Measurements from ENCODE around the gene SORCS2.

Gene SORCS2

DNA sequence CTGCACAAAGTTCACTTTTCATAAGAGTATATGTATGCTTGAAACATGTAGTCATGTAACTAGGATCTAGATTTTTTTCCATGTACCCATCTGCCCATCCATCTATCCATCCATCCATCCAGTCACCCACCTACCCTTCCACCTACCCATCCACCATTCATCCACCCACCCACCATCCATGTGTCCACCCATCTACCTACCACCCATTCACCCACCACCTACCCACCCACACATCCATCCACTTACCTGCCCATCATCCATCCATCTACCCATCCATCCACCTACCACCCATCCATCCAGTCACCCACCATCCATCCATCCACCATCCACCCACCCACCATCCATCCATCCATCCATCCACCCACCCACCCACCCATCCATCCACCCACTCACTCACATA lies 364.2 kb downstream of the SORCS2 start:
- TF ChIP-seq, protein P1, sequence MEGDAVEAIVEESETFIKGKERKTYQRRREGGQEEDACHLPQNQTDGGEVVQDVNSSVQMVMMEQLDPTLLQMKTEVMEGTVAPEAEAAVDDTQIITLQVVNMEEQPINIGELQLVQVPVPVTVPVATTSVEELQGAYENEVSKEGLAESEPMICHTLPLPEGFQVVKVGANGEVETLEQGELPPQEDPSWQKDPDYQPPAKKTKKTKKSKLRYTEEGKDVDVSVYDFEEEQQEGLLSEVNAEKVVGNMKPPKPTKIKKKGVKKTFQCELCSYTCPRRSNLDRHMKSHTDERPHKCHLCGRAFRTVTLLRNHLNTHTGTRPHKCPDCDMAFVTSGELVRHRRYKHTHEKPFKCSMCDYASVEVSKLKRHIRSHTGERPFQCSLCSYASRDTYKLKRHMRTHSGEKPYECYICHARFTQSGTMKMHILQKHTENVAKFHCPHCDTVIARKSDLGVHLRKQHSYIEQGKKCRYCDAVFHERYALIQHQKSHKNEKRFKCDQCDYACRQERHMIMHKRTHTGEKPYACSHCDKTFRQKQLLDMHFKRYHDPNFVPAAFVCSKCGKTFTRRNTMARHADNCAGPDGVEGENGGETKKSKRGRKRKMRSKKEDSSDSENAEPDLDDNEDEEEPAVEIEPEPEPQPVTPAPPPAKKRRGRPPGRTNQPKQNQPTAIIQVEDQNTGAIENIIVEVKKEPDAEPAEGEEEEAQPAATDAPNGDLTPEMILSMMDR (IDR thresholded peaks at IDR 0.05; ENCODE audit: borderline replicate concordance, control extremely low read depth, extremely low read depth, insufficient read depth, missing control alignments), result no peak
- DNase-seq (ENCODE audit: low spot score), result no peak
- in situ Hi-C loops (cut with MboI; ENCODE audit: low sequenced_read_pairs, unreplicated experiment), result no loop called here

DNA sequence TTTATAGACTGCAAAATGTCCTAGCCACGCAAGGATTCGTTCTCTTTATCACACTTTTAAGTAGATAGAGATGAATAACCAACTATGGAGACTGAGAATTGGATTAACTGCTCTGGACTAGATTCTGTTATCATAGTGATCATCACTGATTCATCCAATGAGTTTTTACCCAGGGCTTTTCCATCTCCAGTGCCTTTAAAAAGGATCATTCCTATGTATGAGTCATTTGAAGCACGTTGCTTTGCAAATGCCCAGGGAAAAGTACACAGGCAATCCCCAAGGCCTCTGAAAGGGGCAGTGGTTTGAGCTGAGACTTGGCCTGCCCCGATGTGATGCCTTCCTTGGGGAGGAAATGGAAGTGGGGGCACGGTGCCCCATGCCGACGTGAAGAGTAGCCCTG lies 365.1 kb downstream of the SORCS2 start:
- TF ChIP-seq, protein P1 (IDR thresholded peaks at IDR 0.05; ENCODE audit: borderline replicate concordance, control extremely low read depth, extremely low read depth, insufficient read depth, missing control alignments), result no peak
- DNase-seq (ENCODE audit: low spot score), result no peak
- in situ Hi-C loops (cut with MboI; ENCODE audit: low sequenced_read_pairs, unreplicated experiment), result no loop called here

DNA sequence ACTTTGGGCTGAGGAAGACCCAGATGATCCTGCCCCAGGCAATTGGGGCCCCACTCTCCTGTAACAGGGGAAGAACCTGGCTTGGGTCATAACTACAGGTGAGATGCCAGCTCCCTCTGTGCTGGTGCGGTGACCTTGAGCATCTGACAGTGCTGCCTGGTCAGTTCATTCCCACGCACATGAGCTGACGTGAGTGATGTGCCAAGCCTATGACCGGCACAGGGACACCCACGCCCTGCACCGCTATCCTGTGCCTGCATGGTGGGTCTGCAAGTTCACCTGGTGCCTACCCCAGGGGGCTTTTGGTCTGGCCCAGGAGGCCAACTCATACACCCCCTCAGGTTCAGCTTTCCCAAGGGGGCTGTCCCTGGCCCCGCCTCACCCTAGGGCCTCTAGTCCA lies 366.1 kb downstream of the SORCS2 start:
- in situ Hi-C loops (cut with MboI; ENCODE audit: low sequenced_read_pairs, unreplicated experiment), result no loop called here
- TF ChIP-seq, protein P1 (IDR thresholded peaks at IDR 0.05; ENCODE audit: borderline replicate concordance, control extremely low read depth, extremely low read depth, insufficient read depth, missing control alignments), result no peak
- no peak for DNase-seq (ENCODE audit: low spot score)

DNA sequence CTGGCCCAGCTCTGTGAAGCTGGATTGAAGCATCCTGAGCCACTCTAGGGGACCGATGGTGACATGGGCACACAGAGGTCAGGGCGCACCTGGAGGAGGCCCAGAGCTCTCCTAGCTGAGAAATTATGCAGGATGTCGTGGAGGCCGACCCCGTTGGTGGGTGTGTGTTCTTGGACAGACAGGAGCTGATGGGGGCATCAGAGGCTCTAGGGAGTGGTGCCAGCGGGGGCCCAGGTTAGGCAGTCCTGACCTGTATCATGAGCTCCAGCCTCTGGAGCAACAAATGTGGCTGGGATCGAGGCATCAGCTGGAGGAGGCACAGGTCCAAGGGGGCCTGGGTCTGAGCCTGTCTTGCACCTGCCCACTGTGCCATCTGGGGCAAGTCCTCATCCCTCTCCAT lies 367.0 kb downstream of the SORCS2 start:
- TF ChIP-seq, protein P1 (IDR thresholded peaks at IDR 0.05; ENCODE audit: borderline replicate concordance, control extremely low read depth, extremely low read depth, insufficient read depth, missing control alignments), result no peak
- in situ Hi-C loops (cut with MboI; ENCODE audit: low sequenced_read_pairs, unreplicated experiment), result no loop called here
- DNase-seq (ENCODE audit: low spot score), result no peak

DNA sequence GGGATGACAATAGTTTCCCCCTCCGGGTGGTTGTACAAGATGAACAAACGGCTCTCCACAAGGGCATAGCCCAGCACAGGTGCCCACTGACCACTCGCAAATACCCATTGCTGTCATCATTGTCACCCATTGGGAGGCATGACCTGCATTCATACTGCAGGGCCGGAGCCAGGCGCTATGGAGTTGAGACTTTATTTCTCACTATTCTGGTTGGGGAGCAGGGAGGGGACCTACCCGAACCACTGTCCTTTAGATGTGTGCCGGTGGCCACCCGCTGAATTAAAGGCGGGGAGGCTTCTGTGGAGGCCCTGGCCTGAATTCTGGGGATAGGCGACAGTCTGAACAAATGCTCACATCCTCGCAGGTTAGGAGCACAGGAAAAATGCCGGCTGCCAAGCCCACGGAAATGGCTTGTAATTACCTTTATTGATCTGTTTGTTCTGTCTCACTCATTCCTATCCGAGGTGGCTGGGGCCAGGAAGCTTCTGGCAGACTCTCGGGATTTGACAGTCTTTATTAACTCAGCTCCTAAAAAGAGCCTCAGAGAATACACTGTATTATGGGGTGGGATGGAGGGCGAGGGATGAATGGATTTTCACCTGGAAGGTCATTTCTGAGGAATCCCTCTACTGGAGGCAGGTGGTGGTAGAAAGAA lies 367.5 kb downstream of the SORCS2 start:
- DNase-seq (ENCODE audit: low spot score), result no peak
- in situ Hi-C loops (cut with MboI; ENCODE audit: low sequenced_read_pairs, unreplicated experiment), result no loop called here
- TF ChIP-seq, protein P1 (IDR thresholded peaks at IDR 0.05; ENCODE audit: borderline replicate concordance, control extremely low read depth, extremely low read depth, insufficient read depth, missing control alignments), result no peak

DNA sequence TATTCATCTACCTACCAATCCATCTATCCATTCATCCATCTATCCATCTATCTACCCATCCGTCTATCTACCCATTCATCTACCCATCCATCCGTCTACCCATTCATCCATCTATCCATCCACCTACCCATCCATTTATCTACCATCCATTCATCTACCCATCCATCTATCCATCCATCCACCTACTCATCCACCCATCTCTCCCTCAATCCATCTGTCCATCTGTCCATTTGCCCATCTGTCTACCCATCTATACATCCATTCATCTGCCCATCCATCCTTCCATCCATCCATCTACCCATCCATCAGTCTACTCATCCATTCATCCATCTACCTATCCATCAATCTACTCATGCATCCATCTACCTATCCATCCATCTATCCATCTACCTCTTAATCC lies 369.2 kb downstream of the SORCS2 start:
- TF ChIP-seq, protein P1 (IDR thresholded peaks at IDR 0.05; ENCODE audit: borderline replicate concordance, control extremely low read depth, extremely low read depth, insufficient read depth, missing control alignments), result no peak
- DNase-seq (ENCODE audit: low spot score), result no peak
- in situ Hi-C loops (cut with MboI; ENCODE audit: low sequenced_read_pairs, unreplicated experiment), result no loop called here

Measured in GM13976 (cell line).